ENCODE data around the gene TFB1M.

DNA sequence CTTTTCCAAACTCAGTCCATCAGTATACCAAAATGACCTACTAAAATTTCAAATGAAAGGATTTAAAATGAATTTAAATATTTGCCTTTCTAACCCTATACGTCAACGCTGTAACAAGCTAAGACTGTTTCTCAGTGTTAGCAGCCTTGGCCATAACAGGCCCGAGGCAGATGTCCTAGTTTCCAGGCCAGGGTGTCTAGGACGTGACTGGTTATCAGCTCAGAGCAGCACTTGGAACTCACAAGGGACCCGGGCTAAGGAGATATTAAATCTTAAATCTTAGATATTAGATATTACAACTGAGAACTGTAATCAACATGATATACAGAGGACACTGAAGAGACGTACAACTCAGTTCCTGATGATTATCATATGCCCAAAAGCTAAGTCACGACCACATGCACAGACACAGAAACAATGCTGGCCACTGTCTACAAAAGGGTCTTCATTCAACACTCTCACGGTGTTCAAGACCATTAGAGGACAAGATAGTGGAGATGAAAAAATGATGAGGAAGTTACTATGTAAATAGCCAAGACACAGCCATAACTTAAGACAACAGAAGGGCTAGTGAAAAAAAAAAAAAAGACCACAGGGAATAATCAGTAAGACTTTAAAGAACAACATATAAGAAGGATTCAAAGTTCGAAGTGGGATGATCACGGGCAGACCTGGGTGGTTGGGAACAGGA is 50.8 kb downstream of the TFB1M start, which contains the start of gene CLDN20:
- TF ChIP-seq, protein P1, sequence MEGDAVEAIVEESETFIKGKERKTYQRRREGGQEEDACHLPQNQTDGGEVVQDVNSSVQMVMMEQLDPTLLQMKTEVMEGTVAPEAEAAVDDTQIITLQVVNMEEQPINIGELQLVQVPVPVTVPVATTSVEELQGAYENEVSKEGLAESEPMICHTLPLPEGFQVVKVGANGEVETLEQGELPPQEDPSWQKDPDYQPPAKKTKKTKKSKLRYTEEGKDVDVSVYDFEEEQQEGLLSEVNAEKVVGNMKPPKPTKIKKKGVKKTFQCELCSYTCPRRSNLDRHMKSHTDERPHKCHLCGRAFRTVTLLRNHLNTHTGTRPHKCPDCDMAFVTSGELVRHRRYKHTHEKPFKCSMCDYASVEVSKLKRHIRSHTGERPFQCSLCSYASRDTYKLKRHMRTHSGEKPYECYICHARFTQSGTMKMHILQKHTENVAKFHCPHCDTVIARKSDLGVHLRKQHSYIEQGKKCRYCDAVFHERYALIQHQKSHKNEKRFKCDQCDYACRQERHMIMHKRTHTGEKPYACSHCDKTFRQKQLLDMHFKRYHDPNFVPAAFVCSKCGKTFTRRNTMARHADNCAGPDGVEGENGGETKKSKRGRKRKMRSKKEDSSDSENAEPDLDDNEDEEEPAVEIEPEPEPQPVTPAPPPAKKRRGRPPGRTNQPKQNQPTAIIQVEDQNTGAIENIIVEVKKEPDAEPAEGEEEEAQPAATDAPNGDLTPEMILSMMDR (IDR thresholded peaks at IDR 0.05; ENCODE audit: low read depth, low read length): no peak
- no peak for TF ChIP-seq POLR2A (IDR thresholded peaks at IDR 0.05; ENCODE audit: extremely low read depth, insufficient read length)
- TF ChIP-seq MYC (IDR thresholded peaks at IDR 0.05; ENCODE audit: low read depth, low read length): no peak
